Measurements from ENCODE around the gene GBP7.

The GBP7 gene

GRCh38 chr1:89114662-89115061 lies 61.1 kb downstream of the GBP7 start:
- no peak for DNase-seq (ENCODE audit: low spot score)

GRCh38 chr1:89112871-89113613 lies 62.8 kb downstream of the GBP7 start:
- no peak for DNase-seq (ENCODE audit: low spot score)

- no peak for DNase-seq (ENCODE audit: low spot score)
These were observed 71.1 kb downstream of the GBP7 start for GRCh38 chr1:89104687-89105086.

DNA sequence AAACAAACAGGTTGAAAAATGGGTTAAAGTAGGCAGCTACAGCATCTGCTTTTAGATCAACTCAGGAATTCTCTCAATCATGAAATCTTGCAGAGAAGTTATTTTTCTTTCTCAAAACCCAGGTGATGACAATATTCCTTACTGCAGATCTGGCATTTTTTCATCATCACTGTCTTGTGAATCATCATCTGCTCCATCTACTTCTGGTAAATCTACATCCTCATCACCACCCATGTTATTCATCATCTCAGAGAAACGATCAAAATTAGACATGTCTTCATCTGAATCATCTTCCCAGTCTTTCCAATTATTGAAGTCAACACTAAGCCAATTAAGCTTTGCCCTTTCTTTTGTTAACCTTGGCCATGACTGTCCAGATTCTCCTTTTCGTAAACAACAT lies 71.7 kb downstream of the GBP7 start:
- DNase-seq (ENCODE audit: low spot score), result no peak

GRCh38 chr1:89102021-89102420 lies 73.8 kb downstream of the GBP7 start:
- DNase-seq (ENCODE audit: low spot score), result no peak

GRCh38 chr1:89100412-89100811 lies 75.4 kb downstream of the GBP7 start:
- DNase-seq (ENCODE audit: low spot score), result no peak

GRCh38 chr1:89098857-89099256 lies 76.9 kb downstream of the GBP7 start:
- no peak for DNase-seq (ENCODE audit: low spot score)

GRCh38 chr1:89095737-89096136 lies 80.1 kb downstream of the GBP7 start:
- DNase-seq (ENCODE audit: low spot score), result no peak

GRCh38 chr1:89089962-89090361 lies 85.8 kb downstream of the GBP7 start:
- no peak for DNase-seq (ENCODE audit: low spot score)

GRCh38 chr1:89088572-89088971 lies 87.2 kb downstream of the GBP7 start:
- DNase-seq (ENCODE audit: low spot score), result no peak

DNA sequence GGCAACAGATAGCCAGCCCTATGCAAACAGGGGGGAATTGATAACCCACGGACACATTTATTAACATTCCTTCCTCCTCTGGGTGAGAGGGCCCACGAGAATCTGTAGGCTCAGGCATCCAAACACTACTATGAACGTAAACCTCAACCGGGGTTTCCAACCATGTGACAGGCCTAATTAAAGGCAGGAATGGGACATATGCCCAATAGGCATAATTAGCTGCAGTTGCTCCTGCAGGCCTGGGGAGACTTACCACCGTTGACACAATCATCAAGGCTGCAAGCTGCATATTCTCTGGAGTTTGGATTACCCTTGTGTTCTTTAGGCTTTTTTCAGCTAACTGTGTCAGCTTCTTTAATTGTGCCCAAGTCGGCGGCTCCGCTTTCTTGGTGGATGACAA lies 88.6 kb downstream of the GBP7 start:
- no peak for DNase-seq (ENCODE audit: low spot score)

GRCh38 chr1:89085781-89086180 lies 90.0 kb downstream of the GBP7 start:
- DNase-seq (ENCODE audit: low spot score), result no peak
